ENCODE data around the gene TMEM170A.

- TF ChIP-seq CTCF (IDR thresholded peaks at IDR 0.05; ENCODE audit: low read length) (no peak), EZH2 (IDR thresholded peaks at IDR 0.05; ENCODE audit: borderline replicate concordance, low read length) (no peak)
Observed at GRCh38 chr16:75488322-75488721, 23.8 kb upstream of the TMEM170A start.

Measured in OCI-LY1 (cell line).